Brain microvascular endothelial cell (primary cell): ENCODE results near the gene AVL9.
A peak's percentile ranks its signal among the peaks of the same experiment; 100 is the strongest.

Experiments
- DNase-seq: peaks from one replicate; pipeline ENCODE4 v3.0.0-alpha.2; 2020
- H3K27ac ChIP-seq: fragments of 250-450 bp; sonication (Bioruptor Pico); 2 replicates; pipeline ENCODE4 v1.5.1; 2020; ENCODE audit warnings: mild to moderate bottlenecking, moderate library complexity
- H3K27me3 ChIP-seq: fragments of 250-450 bp; sonication (Bioruptor Pico); replicated peaks from 2 replicates; pipeline ENCODE4 v1.5.1; 2020; ENCODE audit warnings: mild to moderate bottlenecking
- H3K36me3 ChIP-seq: fragments of 250-450 bp; sonication (Bioruptor Pico); replicated peaks from 2 replicates; pipeline ENCODE4 v1.5.1; 2020; ENCODE audit warnings: mild to moderate bottlenecking
- H3K4me3 ChIP-seq: 2 replicates; pipeline ENCODE4 v1.5.1; 2011; ENCODE audit warnings: low read depth, mild to moderate bottlenecking, control low read depth, low read length, moderate library complexity
- in situ Hi-C: cut with HindIII; loops from 2 replicates; pipeline ENCODE4 v1.10.0; 2017; ENCODE audit warnings: low sequenced_read_pairs, low pct_ligation_motif_present
- TF ChIP-seq, protein P1 (sequence below): IDR thresholded peaks from 2 replicates; pipeline ENCODE4 v1.5.1; 2011; ENCODE audit warnings: low read depth, mild to moderate bottlenecking, moderate library complexity, low read length, control low read depth, inconsistent platforms; ENCODE audit errors: missing control alignments

The AVL9 gene

DNA sequence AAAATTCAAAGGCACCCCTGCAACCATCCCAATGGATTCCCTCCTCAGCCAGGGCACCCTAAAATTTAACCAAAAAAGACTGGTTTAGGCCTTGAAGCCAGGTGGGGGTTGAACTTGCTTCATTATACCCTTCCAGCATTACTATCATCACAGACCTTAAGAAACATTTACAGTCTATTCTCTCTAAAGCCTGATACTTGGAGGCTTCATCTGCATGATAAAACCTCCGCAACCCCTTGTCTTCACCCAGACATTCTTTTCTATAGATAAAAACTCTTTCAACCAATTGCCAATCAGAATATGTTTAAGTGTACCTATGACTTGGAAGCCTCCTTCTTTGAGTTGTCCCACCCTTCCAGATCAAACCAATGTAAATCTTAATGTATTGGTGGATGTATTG, 17.9 kb downstream of the AVL9 start:
- no peak overlapping the region for H3K4me3 ChIP-seq
- in situ Hi-C loops, result no loop called here
- no peak overlapping the region for H3K27ac ChIP-seq
- H3K36me3 ChIP-seq, result no peaks in the 10 kb centered on the region
- TF ChIP-seq, protein P1, sequence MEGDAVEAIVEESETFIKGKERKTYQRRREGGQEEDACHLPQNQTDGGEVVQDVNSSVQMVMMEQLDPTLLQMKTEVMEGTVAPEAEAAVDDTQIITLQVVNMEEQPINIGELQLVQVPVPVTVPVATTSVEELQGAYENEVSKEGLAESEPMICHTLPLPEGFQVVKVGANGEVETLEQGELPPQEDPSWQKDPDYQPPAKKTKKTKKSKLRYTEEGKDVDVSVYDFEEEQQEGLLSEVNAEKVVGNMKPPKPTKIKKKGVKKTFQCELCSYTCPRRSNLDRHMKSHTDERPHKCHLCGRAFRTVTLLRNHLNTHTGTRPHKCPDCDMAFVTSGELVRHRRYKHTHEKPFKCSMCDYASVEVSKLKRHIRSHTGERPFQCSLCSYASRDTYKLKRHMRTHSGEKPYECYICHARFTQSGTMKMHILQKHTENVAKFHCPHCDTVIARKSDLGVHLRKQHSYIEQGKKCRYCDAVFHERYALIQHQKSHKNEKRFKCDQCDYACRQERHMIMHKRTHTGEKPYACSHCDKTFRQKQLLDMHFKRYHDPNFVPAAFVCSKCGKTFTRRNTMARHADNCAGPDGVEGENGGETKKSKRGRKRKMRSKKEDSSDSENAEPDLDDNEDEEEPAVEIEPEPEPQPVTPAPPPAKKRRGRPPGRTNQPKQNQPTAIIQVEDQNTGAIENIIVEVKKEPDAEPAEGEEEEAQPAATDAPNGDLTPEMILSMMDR, result no peak
- DNase-seq, result no peak
- H3K27me3 ChIP-seq, result no peaks in the 10 kb centered on the region

GRCh38 chr7:32515890-32516550, 20.7 kb downstream of the AVL9 start:
- H3K36me3 ChIP-seq, result no peaks in the 10 kb centered on the region

DNA sequence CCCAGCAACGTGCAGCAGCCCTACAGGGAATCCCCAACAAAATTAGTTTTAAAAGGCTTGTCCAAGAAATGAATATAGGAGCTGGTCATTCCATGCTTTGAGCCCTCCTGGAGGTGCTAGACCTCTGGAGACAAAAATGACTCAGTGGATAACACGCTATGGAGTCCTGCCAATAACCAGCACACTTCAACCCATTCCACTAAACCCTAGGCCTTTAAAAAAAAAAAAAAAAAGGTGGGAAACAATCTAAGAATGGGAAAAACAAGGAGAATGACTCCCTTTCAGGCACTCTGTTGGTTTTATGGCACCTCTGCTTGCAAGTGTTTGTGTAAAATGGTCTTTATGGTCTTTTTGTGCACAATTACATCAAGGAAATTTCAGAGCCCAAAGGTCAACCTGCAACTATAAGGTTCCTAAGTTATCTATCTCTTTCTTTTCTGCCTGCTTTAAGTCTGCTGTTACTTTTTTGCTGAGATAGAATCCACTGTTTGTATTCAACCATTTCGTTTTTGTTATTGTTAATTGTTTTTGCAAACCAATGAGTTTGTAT, 21.3 kb downstream of the AVL9 start:
- peak; percentile 72 for DNase-seq
- H3K27me3 ChIP-seq, result no peaks in the 10 kb centered on the region
- in situ Hi-C loops, result no loop called here
- peak overlapping the region; percentile 55 for H3K27ac ChIP-seq
- TF ChIP-seq, protein P1, result no peak
- H3K4me3 ChIP-seq, result no peak overlapping the region
- no peaks in the 10 kb centered on the region for H3K36me3 ChIP-seq

More at GRCh38 chr7:32515890-32516550, 20.7 kb downstream of the AVL9 start:
- Histone ChIP-seq H3K4me3 (no peak overlapping the region), H3K27ac (peak overlapping the region; percentile 55), H3K27me3 (no peaks in the 10 kb centered on the region)
- TF ChIP-seq, protein P1, result no peak
- DNase-seq, result peak; percentile 45
- in situ Hi-C loops, result no loop called here

GRCh38 chr7:32518534-32519140, 23.3 kb downstream of the AVL9 start:
- Histone ChIP-seq H3K27me3 (no peaks in the 10 kb centered on the region), H3K4me3 (no peak overlapping the region), H3K27ac (no peak overlapping the region), H3K36me3 (no peaks in the 10 kb centered on the region)
- TF ChIP-seq, protein P1, result no peak
- DNase-seq, result no peak
- in situ Hi-C loops, result no loop called here

DNA sequence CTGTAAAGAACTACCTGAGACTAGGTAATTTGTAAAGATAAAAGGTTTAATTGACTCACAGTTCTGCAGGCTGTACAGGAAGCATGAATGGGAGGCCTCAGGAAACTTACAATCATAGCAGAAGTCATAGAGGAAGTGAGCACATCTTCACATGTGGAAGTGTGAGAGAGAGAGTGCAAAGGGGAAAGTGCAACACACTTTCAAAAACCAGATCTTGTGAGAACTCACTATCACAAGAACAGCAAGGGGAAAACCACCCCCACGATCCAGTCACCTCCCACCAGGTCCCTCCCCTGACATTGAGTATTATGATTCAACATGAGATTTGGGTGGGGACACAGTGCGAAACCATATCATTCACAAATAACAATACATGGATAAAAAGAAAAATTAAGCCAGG, 24.5 kb downstream of the AVL9 start:
- in situ Hi-C loops, result no loop called here
- Histone ChIP-seq H3K36me3 (no peaks in the 10 kb centered on the region), H3K27me3 (no peaks in the 10 kb centered on the region), H3K27ac (no peak overlapping the region), H3K4me3 (no peak overlapping the region)
- DNase-seq, result no peak
- TF ChIP-seq, protein P1, result no peak
